WTC11 (cell line): Measurements from ENCODE around the gene EFNA5.

ENCODE experiments used
- ATF1 ChIP-seq: sonication (generic); formaldehyde crosslinking; IDR thresholded peaks from 2 replicates; pipeline ENCODE4 v1.8.1; 2023; ENCODE audit warnings: mild to moderate bottlenecking, moderate library complexity, missing genetic modification reagents
- ZNF317 ChIP-seq: sonication (generic); formaldehyde crosslinking; IDR thresholded peaks from 2 replicates; pipeline ENCODE4 v1.8.1; 2023; ENCODE audit warnings: low read depth, mild to moderate bottlenecking, moderate library complexity, missing genetic modification reagents, borderline replicate concordance

DNA sequence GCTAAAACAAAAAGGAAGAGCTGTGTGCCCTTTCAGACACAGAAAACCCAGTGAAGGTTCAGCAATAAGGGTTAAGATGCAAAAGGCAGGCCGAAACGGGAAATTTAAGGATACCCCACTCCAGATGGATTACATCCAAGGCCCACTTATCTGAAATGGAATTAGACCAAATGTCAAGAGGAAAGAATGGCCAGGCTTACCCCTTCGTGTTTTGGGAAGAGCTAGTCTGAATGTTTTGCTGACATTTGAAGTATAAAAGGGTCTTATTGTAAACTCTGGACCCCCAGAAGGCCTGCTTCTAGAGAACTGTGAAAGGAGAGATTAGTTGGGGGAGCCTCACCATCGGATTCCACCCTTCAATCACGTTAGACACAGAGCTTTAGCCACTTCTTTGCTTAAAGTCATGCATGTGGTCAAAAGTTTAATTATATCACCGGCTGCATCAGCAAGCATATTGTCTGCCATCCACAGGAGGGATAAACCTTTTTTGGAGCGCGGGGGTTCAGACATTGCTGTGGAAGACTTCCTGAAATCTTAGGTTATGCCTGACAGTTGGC is 93.3 kb downstream of the EFNA5 start:
- no peak for TF ChIP-seq ZNF317
- TF ChIP-seq ATF1 (CRISPR knock-in tag) = no peak
